GM18870 (cell line): Measurements from ENCODE around the gene GRK3.
"Not testable (repeated sequence)": the region's sequence is repeated elsewhere in the genome, so short reads cannot be mapped to it uniquely, and the experiment has no call there.

Source experiments
- ATAC-seq: cut with Tn5 transposase; IDR thresholded peaks from one replicate; pipeline ENCODE4 v1.9.1; 2021; ENCODE audit warnings: moderate library complexity; ENCODE audit not compliant: unreplicated experiment

The GRK3 gene

GRCh38 chr22:25548866-25549464 is 15.5 kb upstream of the GRK3 start:
- ATAC-seq = no peak

DNA sequence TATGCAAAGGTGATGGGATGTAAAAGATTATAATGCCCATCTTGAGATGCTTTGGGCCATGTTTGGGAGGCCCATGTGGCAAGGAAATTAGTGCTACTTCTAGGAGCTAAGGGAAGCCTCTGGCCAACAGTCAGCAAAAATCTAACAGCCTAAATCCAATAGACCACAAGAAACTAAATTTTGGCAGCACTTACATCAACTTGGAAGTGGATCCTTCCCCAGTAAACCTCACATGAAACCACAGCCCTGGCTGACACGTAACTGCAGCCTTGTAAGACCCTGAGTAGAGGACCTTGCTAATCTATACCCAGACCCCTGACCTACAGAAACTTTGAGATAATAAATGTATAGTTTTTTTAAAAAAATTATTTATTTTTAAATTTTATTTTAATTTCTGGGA is 13.1 kb upstream of the GRK3 start:
- no peak for ATAC-seq

GRCh38 chr22:25552405-25552804 is 12.1 kb upstream of the GRK3 start:
- ATAC-seq = not testable (repeated sequence)

GRCh38 chr22:25553131-25553530 is 11.3 kb upstream of the GRK3 start:
- no peak for ATAC-seq

- ATAC-seq = no peak
Measured at GRCh38 chr22:25554238-25554671, 10.2 kb upstream of the GRK3 start.

DNA sequence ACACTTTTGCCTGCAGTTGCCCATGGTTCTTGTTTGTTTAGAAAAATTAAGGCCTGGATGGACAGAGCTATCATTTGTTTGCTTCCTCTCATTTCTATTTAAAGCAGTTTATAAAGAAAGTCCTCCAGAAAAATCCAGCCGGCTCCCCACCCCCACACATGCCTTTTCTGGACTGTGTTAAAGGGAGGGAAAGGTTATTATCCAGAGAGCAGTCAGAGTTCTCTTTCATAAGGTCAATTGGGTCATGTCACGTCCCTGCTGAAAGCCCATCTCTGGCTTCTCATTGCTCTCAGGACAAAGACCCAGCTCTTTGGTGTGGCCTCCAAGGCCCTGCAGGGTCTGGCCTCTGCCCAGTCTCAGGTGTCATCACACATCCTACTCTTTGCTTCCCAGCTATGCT is 9.8 kb upstream of the GRK3 start:
- ATAC-seq = no peak

- ATAC-seq = no peak
Measured at GRCh38 chr22:25555586-25555985, 8.9 kb upstream of the GRK3 start.

- no peak for ATAC-seq
Measured at GRCh38 chr22:25557218-25557617, 7.3 kb upstream of the GRK3 start.

- ATAC-seq = no peak
Measured at GRCh38 chr22:25558341-25558740, 6.1 kb upstream of the GRK3 start.

GRCh38 chr22:25559910-25560309 is 4.6 kb upstream of the GRK3 start:
- ATAC-seq = not testable (repeated sequence)

DNA sequence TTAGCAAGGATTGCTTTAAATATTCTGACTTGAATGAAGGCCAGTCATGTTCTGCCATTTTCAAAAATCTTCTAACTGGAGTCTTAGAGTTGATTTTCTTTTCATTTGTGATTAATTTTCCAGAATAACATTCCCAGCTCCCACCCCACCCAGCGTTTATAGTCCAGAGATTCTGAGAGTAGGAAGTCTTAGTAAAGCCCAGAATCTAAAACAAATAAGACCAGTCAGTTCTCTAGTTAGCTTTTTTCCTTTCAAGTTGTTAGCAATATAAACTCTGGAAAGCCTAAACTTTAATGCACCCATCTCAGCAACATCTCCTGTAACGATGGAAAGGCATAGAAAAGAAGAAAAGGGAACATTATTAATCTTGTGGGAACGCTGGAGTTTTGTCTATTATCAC is 3.3 kb upstream of the GRK3 start:
- not testable (repeated sequence) for ATAC-seq

- not testable (repeated sequence) for ATAC-seq
Measured at GRCh38 chr22:25561927-25562326, 2.5 kb upstream of the GRK3 start.

DNA sequence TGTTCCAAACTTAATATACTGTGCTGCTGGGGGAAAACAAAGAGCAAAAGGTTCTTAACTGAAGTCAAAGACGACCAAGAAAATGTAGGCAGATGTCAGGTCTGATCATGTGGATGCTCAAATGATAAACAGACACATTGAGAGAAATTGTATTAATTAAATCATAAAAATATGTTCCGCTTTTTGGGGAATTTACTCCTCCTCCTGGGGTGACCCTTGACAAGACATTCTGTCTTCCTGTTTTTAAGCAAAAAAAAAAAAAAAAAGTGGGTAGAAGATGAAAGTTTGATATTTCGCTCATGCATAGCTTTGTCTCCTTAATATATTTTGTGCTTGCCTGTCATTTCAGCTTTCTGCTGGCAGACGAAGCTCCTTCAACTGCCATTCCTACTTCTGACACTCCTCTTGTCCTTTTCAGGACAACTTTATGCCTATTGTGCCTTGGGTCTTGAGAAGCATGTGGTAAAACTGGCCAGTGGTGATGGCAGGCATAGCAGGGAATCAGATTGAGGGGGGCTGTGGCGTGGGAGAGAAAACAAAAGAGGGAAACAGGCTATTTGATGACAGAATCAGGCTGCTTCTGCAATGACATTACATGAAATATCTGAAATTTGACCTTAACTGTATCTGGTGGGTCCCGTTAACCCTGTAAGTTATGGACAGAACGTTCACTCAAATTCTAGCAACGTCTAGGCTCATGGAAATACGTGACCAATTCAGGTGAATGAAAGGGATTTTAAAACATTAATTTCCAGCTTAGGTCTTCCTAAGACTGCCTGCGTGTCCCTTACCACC is 1.3 kb upstream of the GRK3 start:
- ATAC-seq = not testable (repeated sequence)

GRCh38 chr22:25563761-25564319 is 635 bp upstream of the GRK3 start:
- ATAC-seq = no peak

- no peak for ATAC-seq
Measured at GRCh38 chr22:25564979-25565677, 653 bp downstream of the GRK3 start.

- no peak for ATAC-seq
Measured at GRCh38 chr22:25566186-25566897, 1.9 kb downstream of the GRK3 start.

GRCh38 chr22:25566898-25567235 is 2.4 kb downstream of the GRK3 start:
- no peak for ATAC-seq

GRCh38 chr22:25567251-25567675 is 2.8 kb downstream of the GRK3 start:
- ATAC-seq = no peak

DNA sequence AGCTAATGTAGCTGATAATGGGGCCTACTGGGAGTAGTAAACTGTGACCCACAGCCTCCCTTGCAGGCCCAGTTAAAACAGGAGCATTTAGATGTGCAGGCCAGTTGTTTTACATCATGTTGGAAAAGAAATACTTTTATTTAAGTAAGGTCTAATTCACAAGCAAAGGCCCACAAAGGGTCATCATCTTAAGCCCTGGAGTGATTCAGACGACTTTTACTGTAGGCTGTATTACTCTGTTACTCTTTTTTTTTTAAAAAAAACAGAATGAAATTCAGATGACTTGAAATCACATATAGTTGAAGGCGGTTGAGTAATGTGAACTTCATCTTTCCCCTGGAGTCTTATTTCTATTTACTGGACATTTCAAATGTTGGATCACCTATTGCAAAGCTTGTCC is 3.6 kb downstream of the GRK3 start:
- ATAC-seq = not testable (repeated sequence)

DNA sequence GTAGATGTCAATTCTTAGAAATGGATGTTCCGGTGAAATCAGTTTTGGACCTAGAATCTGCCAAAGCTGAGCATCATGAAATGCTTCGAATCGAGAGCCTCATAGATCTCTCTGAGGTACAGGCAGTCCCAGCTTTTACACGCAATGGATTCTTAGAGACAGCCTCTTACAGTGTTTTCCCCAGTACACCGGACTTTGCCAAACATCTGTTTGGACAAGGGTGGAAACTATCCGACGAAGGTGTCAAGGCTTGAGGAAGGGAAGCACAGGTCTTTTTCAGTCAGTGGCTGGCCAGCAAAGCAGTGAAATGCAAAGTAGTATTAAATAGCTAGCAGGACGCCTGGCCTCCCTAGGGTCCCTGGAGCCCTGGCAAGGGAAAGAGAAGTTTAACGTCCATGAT is 4.9 kb downstream of the GRK3 start:
- no peak for ATAC-seq

- no peak for ATAC-seq
Measured at GRCh38 chr22:25569983-25570382, 5.5 kb downstream of the GRK3 start.
